Neuronal stem cell (in vitro differentiated cells): ENCODE measurements around the gene MYO9B.

Source experiments
- DNase-seq: peaks from one replicate; pipeline ENCODE4 v3.0.0-alpha.2; 2013; ENCODE audit warnings: low spot score
- H2AFZ ChIP-seq: one replicate; pipeline ENCODE4 v1.6.1; 2013; ENCODE audit warnings: mild to moderate bottlenecking, low read length, inconsistent platforms
- H2AK5ac ChIP-seq: 2 replicates; pipeline ENCODE4 v1.6.1; 2013; ENCODE audit warnings: low read depth, mild to moderate bottlenecking, inconsistent platforms, low read length, moderate library complexity, mixed read lengths
- H2BK120ac ChIP-seq: 2 replicates; pipeline ENCODE4 v1.6.1; 2013; ENCODE audit warnings: low read depth, mild to moderate bottlenecking, inconsistent platforms, low read length, moderate library complexity, mixed read lengths
- H2BK12ac ChIP-seq: one replicate; pipeline ENCODE4 v1.6.1; 2013; ENCODE audit warnings: low read length, inconsistent platforms
- H2BK15ac ChIP-seq: 2 replicates; pipeline ENCODE4 v1.6.1; 2013; ENCODE audit warnings: mild to moderate bottlenecking, low read length, inconsistent platforms, mixed read lengths
- H2BK5ac ChIP-seq: one replicate; pipeline ENCODE4 v1.6.1; 2013; ENCODE audit warnings: inconsistent platforms, mild to moderate bottlenecking, low read length, moderate library complexity
- H3K14ac ChIP-seq: one replicate; pipeline ENCODE4 v1.6.1; 2013; ENCODE audit warnings: low read length, inconsistent platforms
- H3K18ac ChIP-seq: 2 replicates; pipeline ENCODE4 v1.6.1; 2013; ENCODE audit warnings: low read length, inconsistent platforms
- H3K23ac ChIP-seq: 2 replicates; pipeline ENCODE4 v1.6.1; 2013; ENCODE audit warnings: low read depth, mild to moderate bottlenecking, mixed read lengths, low read length, inconsistent platforms; ENCODE audit not compliant: poor library complexity
- H3K27ac ChIP-seq: replicated peaks from 3 replicates; pipeline ENCODE4 v1.5.1; 2013; ENCODE audit warnings: low read length, inconsistent platforms
- H3K27me3 ChIP-seq, 3 experiments: 2 replicates each; pipeline ENCODE4 v1.6.1; 2013; ENCODE audit warnings: low read length in 3 of 3, mild to moderate bottlenecking in 2 of 3, inconsistent platforms in 1 of 3, low read depth in 1 of 3, mixed read lengths in 1 of 3, moderate library complexity in 1 of 3; ENCODE audit not compliant: control insufficient read depth in 3 of 3, insufficient read depth in 3 of 3
- H3K36me3 ChIP-seq, 2 donors: replicated peaks in 1 of 2; 2 replicates each; pipeline ENCODE4 v1.6.1; 2013; ENCODE audit warnings: low read length in 2 of 2; ENCODE audit not compliant: control insufficient read depth in 2 of 2, insufficient read depth in 2 of 2
- H3K4ac ChIP-seq: 2 replicates; pipeline ENCODE4 v1.6.1; 2013; ENCODE audit warnings: inconsistent platforms, mild to moderate bottlenecking, low read length, moderate library complexity
- H3K4me1 ChIP-seq, 2 donors: 1 replicate in 1 of 2; 2 replicates in 1 of 2; pipeline ENCODE4 v1.6.1; 2013; ENCODE audit warnings: low read length in 2 of 2, low read depth in 1 of 2; ENCODE audit not compliant: control insufficient read depth in 2 of 2, insufficient read depth in 1 of 2
- H3K4me2 ChIP-seq: one replicate; pipeline ENCODE4 v1.6.1; 2013; ENCODE audit warnings: mild to moderate bottlenecking, low read length, inconsistent platforms; ENCODE audit not compliant: insufficient read depth, poor library complexity, severe bottlenecking
- H3K4me3 ChIP-seq, 2 donors: 2 replicates each; pipeline ENCODE4 v1.5.1; 2013; ENCODE audit warnings: low read length in 2 of 2, mild to moderate bottlenecking in 2 of 2, inconsistent platforms in 1 of 2, moderate library complexity in 1 of 2
- H3K79me1 ChIP-seq: one replicate; pipeline ENCODE4 v1.6.1; 2013; ENCODE audit warnings: low read depth, mild to moderate bottlenecking, inconsistent platforms, low read length, moderate library complexity
- H3K9ac ChIP-seq: one replicate; pipeline ENCODE4 v1.6.1; 2013; ENCODE audit warnings: mild to moderate bottlenecking, low read depth, low read length, inconsistent platforms; ENCODE audit not compliant: poor library complexity
- H3K9me3 ChIP-seq, 2 donors: replicated peaks in 1 of 2; 2 replicates each; pipeline versions ENCODE3 to v1.6.1; 2013; ENCODE audit warnings: low read length in 2 of 2, mild to moderate bottlenecking in 2 of 2, inconsistent platforms in 1 of 2, low read depth in 1 of 2, mixed read lengths in 1 of 2, moderate library complexity in 1 of 2; ENCODE audit not compliant: control insufficient read depth in 2 of 2, insufficient read depth in 1 of 2
- H4K8ac ChIP-seq: one replicate; pipeline ENCODE4 v1.6.1; 2013; ENCODE audit warnings: low read depth, mild to moderate bottlenecking, inconsistent platforms, low read length, moderate library complexity
- H4K91ac ChIP-seq: one replicate; pipeline ENCODE4 v1.6.1; 2013; ENCODE audit warnings: low read length, low read depth, mild to moderate bottlenecking, inconsistent platforms; ENCODE audit not compliant: poor library complexity
- WGBS, 2 donors: extraction: QIAGEN DNeasy Blood & Tissue Kit; methylation state at CpG; one replicate each; pipeline ENCODE4 v1.1.7; 2013; ENCODE audit warnings: missing lambda C conversion rate in 2 of 2, mixed read lengths in 1 of 2; ENCODE audit not compliant: insufficient read length in 2 of 2, insufficient replicate concordance in 1 of 2; ENCODE audit errors: extremely low coverage in 2 of 2; 5-methylcytosine and 5-hydroxymethylcytosine counted together

Gene MYO9B

GRCh38 chr19:17202249-17202648 lies 126.7 kb downstream of the MYO9B start:
- Histone ChIP-seq H3K23ac (no peak overlapping the region), H3K4me3 (peak overlapping the region in 1 of 2 donors; percentile 20), H4K8ac (no peak overlapping the region), H2BK5ac (no peak overlapping the region), H3K18ac (no peak overlapping the region), H4K91ac (no peak overlapping the region), H3K27me3 (no peaks in the 10 kb centered on the region), H3K9ac (peak overlapping the region; percentile 70), H3K9me3 (peaks cover 4 to 6% of the 10 kb centered on the region in 2 donors), H3K4me1 (no peaks in the 10 kb centered on the region), H3K36me3 (peaks cover 37 to 94% of the 10 kb centered on the region in 2 donors), H3K4ac (no peak overlapping the region), H2BK12ac (no peak overlapping the region), H3K14ac (no peak overlapping the region), H2AK5ac (no peak overlapping the region), H3K27ac (no peak overlapping the region), H3K79me1 (peaks cover 6% of the 10 kb centered on the region), H2BK120ac (no peak overlapping the region), H2BK15ac (no peak overlapping the region), H3K4me2 (no peak overlapping the region), H2AFZ (no peak overlapping the region)
- no peak for DNase-seq
- WGBS, 2 donors = no CpG with 5 or more reads among the region's 9 CpGs

- no CpG with 5 or more reads among the region's 17 CpGs for WGBS, 2 donors
- Histone ChIP-seq H3K4ac (no peak overlapping the region), H3K23ac (no peak overlapping the region), H3K9ac (no peak overlapping the region), H3K4me3 (peak overlapping the region in 1 of 2 donors; percentile 66), H3K4me1 (no peaks in the 10 kb centered on the region), H3K36me3 (peaks cover 32 to 94% of the 10 kb centered on the region in 2 donors), H2BK15ac (no peak overlapping the region), H3K79me1 (peaks cover 6% of the 10 kb centered on the region), H3K27me3 (no peaks in the 10 kb centered on the region), H3K27ac (no peak overlapping the region), H2BK5ac (no peak overlapping the region), H4K8ac (peak overlapping the region; percentile 65), H3K9me3 (peaks cover 4 to 6% of the 10 kb centered on the region in 2 donors), H4K91ac (no peak overlapping the region), H2AK5ac (no peak overlapping the region), H3K14ac (no peak overlapping the region), H3K4me2 (no peak overlapping the region), H2BK120ac (no peak overlapping the region), H2AFZ (no peak overlapping the region), H3K18ac (no peak overlapping the region), H2BK12ac (no peak overlapping the region)
- no peak for DNase-seq
These were observed 127.1 kb downstream of the MYO9B start for GRCh38 chr19:17202713-17203112.

- Histone ChIP-seq H4K8ac (no peak overlapping the region), H3K4ac (peak overlapping the region; percentile 76), H3K9ac (no peak overlapping the region), H3K4me2 (no peak overlapping the region), H3K4me1 (no peaks in the 10 kb centered on the region), H2AK5ac (peak overlapping the region; percentile 43), H3K23ac (peak overlapping the region; percentile 85), H2AFZ (no peak overlapping the region), H3K36me3 (peaks cover 35 to 90% of the 10 kb centered on the region in 2 donors), H2BK15ac (no peak overlapping the region), H2BK12ac (peak overlapping the region; percentile 73), H3K27me3 (no peaks in the 10 kb centered on the region), H3K4me3 (no peak overlapping the region), H3K79me1 (peaks cover 6% of the 10 kb centered on the region), H3K9me3 (peaks cover 4 to 6% of the 10 kb centered on the region in 2 donors), H3K27ac (no peak overlapping the region), H4K91ac (no peak overlapping the region), H3K14ac (no peak overlapping the region), H2BK120ac (peak overlapping the region; percentile 31), H2BK5ac (peak overlapping the region; percentile 13), H3K18ac (peak overlapping the region; percentile 17)
- no CpG with 5 or more reads among the region's 27 CpGs for WGBS, 2 donors
- DNase-seq = no peak
These were observed 129.9 kb downstream of the MYO9B start for GRCh38 chr19:17205237-17206140.

GRCh38 chr19:17206736-17207581 lies 131.4 kb downstream of the MYO9B start:
- Histone ChIP-seq H3K4ac (no peak overlapping the region), H3K23ac (no peak overlapping the region), H2BK5ac (peak overlapping the region; percentile 13), H3K4me1 (no peaks in the 10 kb centered on the region), H4K91ac (no peak overlapping the region), H3K36me3 (peaks cover 32 to 87% of the 10 kb centered on the region in 2 donors), H2AFZ (no peak overlapping the region), H2BK120ac (no peak overlapping the region), H3K9ac (no peak overlapping the region), H3K4me3 (no peak overlapping the region), H3K9me3 (peaks cover 4 to 6% of the 10 kb centered on the region in 2 donors), H2AK5ac (no peak overlapping the region), H3K27me3 (no peaks in the 10 kb centered on the region), H3K14ac (no peak overlapping the region), H3K4me2 (no peak overlapping the region), H2BK15ac (no peak overlapping the region), H4K8ac (no peak overlapping the region), H2BK12ac (peak overlapping the region; percentile 46), H3K79me1 (peaks cover 6% of the 10 kb centered on the region), H3K18ac (no peak overlapping the region), H3K27ac (no peak overlapping the region)
- DNase-seq = no peak
- no CpG with 5 or more reads among the region's 25 CpGs for whole genome bisulfite sequencing, 2 donors
